ENCODE results near the gene RAF1.

The RAF1 gene

GRCh38 chr3:12692444-12692843, 28.5 kb upstream of the RAF1 start:
- no peak for DNase-seq (ENCODE audit: low read depth)
- H3K4me3 ChIP-seq (ENCODE audit: low read depth, low read length) = no peak overlapping the region
- no peak for TF ChIP-seq CTCF (IDR thresholded peaks at IDR 0.05; ENCODE audit: insufficient read depth, low read depth, low read length, missing control alignments)

- no peak overlapping the region for H3K4me3 ChIP-seq (ENCODE audit: low read depth, low read length)
- TF ChIP-seq CTCF (IDR thresholded peaks at IDR 0.05; ENCODE audit: insufficient read depth, low read depth, low read length, missing control alignments) = no peak
- no peak for DNase-seq (ENCODE audit: low read depth)
These were observed 26.2 kb upstream of the RAF1 start for GRCh38 chr3:12689997-12690711.

- no peak for TF ChIP-seq CTCF (IDR thresholded peaks at IDR 0.05; ENCODE audit: insufficient read depth, low read depth, low read length, missing control alignments)
- H3K4me3 ChIP-seq (ENCODE audit: low read depth, low read length) = no peak overlapping the region
- DNase-seq (ENCODE audit: low read depth) = no peak
These were observed 24.0 kb upstream of the RAF1 start for GRCh38 chr3:12687948-12688347.

- no peak for TF ChIP-seq CTCF (IDR thresholded peaks at IDR 0.05; ENCODE audit: insufficient read depth, low read depth, low read length, missing control alignments)
- no peak for DNase-seq (ENCODE audit: low read depth)
- H3K4me3 ChIP-seq (ENCODE audit: low read depth, low read length) = no peak overlapping the region
These were observed 22.2 kb upstream of the RAF1 start for GRCh38 chr3:12686096-12686495.

GRCh38 chr3:12681943-12682390, 18.1 kb upstream of the RAF1 start:
- no peak for TF ChIP-seq CTCF (IDR thresholded peaks at IDR 0.05; ENCODE audit: insufficient read depth, low read depth, low read length, missing control alignments)
- no peak overlapping the region for H3K4me3 ChIP-seq (ENCODE audit: low read depth, low read length)
- peak; percentile 23 for DNase-seq (ENCODE audit: low read depth)

GRCh38 chr3:12681089-12681942, 17.4 kb upstream of the RAF1 start:
- no peak overlapping the region for H3K4me3 ChIP-seq (ENCODE audit: low read depth, low read length)
- DNase-seq (ENCODE audit: low read depth) = no peak
- no peak for TF ChIP-seq CTCF (IDR thresholded peaks at IDR 0.05; ENCODE audit: insufficient read depth, low read depth, low read length, missing control alignments)

Measured in GM12865 (cell line).